Natural killer cell (primary cell): Measurements from ENCODE around the gene SEPTIN11. TPM values are rescaled to one million over a fixed set of nuclear protein-coding genes. Genes with fewer than 3 reads are reported as not detected.

Experiments used
- ATAC-seq, 3 donors: fragments of 150-1000 bp in 2 of 3; fragments of 200-7000 bp in 1 of 3; cut with Tn5 transposase; 1 replicate in 1 of 3; 2 replicates in 2 of 3; pipeline ENCODE4 v1.10.0; 2021; ENCODE audit warnings: mild to moderate bottlenecking in 2 of 3, moderate library complexity in 2 of 3
- DNase-seq, 2 donors: peaks; one replicate each; pipeline versions ENCODE4 v3.0.0 to v3.0.0-alpha.2; 2013 to 2021; ENCODE audit warnings: mixed read lengths in 1 of 2
- H3K27ac ChIP-seq: one replicate; pipeline ENCODE4 v1.5.1; 2013; ENCODE audit warnings: mild to moderate bottlenecking, low read length
- H3K27me3 ChIP-seq: one replicate; pipeline ENCODE4 v1.6.1; 2013; ENCODE audit warnings: low read length; ENCODE audit not compliant: control insufficient read depth, insufficient read depth
- H3K36me3 ChIP-seq: one replicate; pipeline ENCODE4 v1.6.1; 2013; ENCODE audit warnings: low read length; ENCODE audit not compliant: control insufficient read depth, insufficient read depth
- H3K4me1 ChIP-seq: one replicate; pipeline ENCODE4 v1.6.1; 2013; ENCODE audit warnings: low read length; ENCODE audit not compliant: control insufficient read depth, insufficient read depth
- H3K4me3 ChIP-seq: one replicate; pipeline ENCODE4 v1.5.1; 2013; ENCODE audit warnings: low read length
- H3K9me3 ChIP-seq: one replicate; pipeline ENCODE4 v1.6.1; 2013; ENCODE audit warnings: low read length; ENCODE audit not compliant: control insufficient read depth, insufficient read depth
- H3K27ac Mint-ChIP-seq, 2 donors: one replicate each; pipeline ENCODE4 v1.8.0; 2022; ENCODE audit warnings: mild to moderate bottlenecking in 2 of 2, mixed read lengths in 2 of 2, moderate library complexity in 1 of 2
- H3K27me3 Mint-ChIP-seq, 2 donors: one replicate each; pipeline ENCODE4 v1.8.0; 2022; ENCODE audit warnings: low read depth in 2 of 2, mixed read lengths in 2 of 2
- H3K36me3 Mint-ChIP-seq: one replicate; pipeline ENCODE4 v1.8.0; 2022; ENCODE audit warnings: mixed read lengths
- H3K4me1 Mint-ChIP-seq, 2 donors: one replicate each; pipeline ENCODE4 v1.8.0; 2022; ENCODE audit warnings: mixed read lengths in 2 of 2
- H3K4me3 Mint-ChIP-seq: one replicate; pipeline ENCODE4 v1.8.0; 2022; ENCODE audit warnings: mild to moderate bottlenecking, moderate library complexity, mixed read lengths
- H3K9me3 Mint-ChIP-seq, 2 donors: one replicate each; pipeline ENCODE4 v1.8.0; 2022; ENCODE audit warnings: mixed read lengths in 2 of 2
- CTCF ChIP-seq: fragments of 200-600 bp; IDR thresholded peaks from one replicate; pipeline ENCODE4 v1.8.0; 2022; ENCODE audit warnings: antibody characterized with exemption
- WGBS: methylation state at CpG from one replicate; pipeline ENCODE4 v1.1.7; 2013; ENCODE audit warnings: missing lambda C conversion rate; ENCODE audit not compliant: insufficient coverage; 5-methylcytosine and 5-hydroxymethylcytosine counted together
- intact Hi-C: fragments of 100-400 bp; cut with micrococcal nuclease; formaldehyde crosslinking; loops from one replicate; pipeline ENCODE4 v1.14.2; 2022
- total RNA-seq, 4 donors: library from RNA; stranded (reverse); fragments of 120-200 nt in 1 of 4; gene quantifications; one replicate each; pipeline versions ENCODE4 v1.2.3 to v1.2.4, GENCODE V29; 2013 to 2022

SEPTIN11 gene
- total RNA-seq, 3 donors from 2014 or later (not counting 1 experiment from before 2014, with no cell fraction given): 38.6 to 52.8 (median 46.2) TPM

- peaks cover 6 to 15% of the 10 kb centered on the region in 2 donors for H3K4me1 Mint-ChIP-seq
Observed at GRCh38 chr4:76998251-76998901, 48.8 kb downstream of the SEPTIN11 start.

More at GRCh38 chr4:76998251-76998901, 48.8 kb downstream of the SEPTIN11 start:
- Mint-ChIP-seq H3K36me3 (no peaks in the 10 kb centered on the region), H3K27me3 (no peaks in the 10 kb centered on the region), H3K4me3 (no peak overlapping the region), H3K27ac (no peak overlapping the region), H3K9me3 (no peaks in the 10 kb centered on the region)
- no peak for DNase-seq
- Histone ChIP-seq H3K4me1 (peaks cover 9% of the 10 kb centered on the region), H3K36me3 (peaks cover 13% of the 10 kb centered on the region), H3K9me3 (no peaks in the 10 kb centered on the region), H3K27ac (no peak overlapping the region), H3K27me3 (no peaks in the 10 kb centered on the region), H3K4me3 (no peak overlapping the region)
- no peak for TF ChIP-seq CTCF
- intact Hi-C loops: no loop called here
- no peak for ATAC-seq
- 94% methylated on average over 8 of the region's 8 CpGs for WGBS

Other genes starting within 250 kb of the SEPTIN11 start
- gene SOWAHB, start 51.6 kb upstream of the SEPTIN11 start, total RNA-seq: not detected
- gene CCNI, start 126.2 kb downstream of the SEPTIN11 start, total RNA-seq: 100 to 1,000 TPM; 243 to 266 (median 259) TPM
- gene CCNG2, start 207.5 kb downstream of the SEPTIN11 start, total RNA-seq: 10 to 100 TPM; 35.5 to 91.5 (median 40.6) TPM